Measurements from ENCODE around the gene BACH2.

The BACH2 gene

GRCh38 chr6:90193359-90193758 lies 103.3 kb downstream of the BACH2 start:
- no peak for TF ChIP-seq CTCF (IDR thresholded peaks at IDR 0.05; ENCODE audit: borderline replicate concordance, insufficient read depth, low read depth, low read length)
- no peak overlapping the region for H3K4me3 ChIP-seq (ENCODE audit: low read depth, low read length)

DNA sequence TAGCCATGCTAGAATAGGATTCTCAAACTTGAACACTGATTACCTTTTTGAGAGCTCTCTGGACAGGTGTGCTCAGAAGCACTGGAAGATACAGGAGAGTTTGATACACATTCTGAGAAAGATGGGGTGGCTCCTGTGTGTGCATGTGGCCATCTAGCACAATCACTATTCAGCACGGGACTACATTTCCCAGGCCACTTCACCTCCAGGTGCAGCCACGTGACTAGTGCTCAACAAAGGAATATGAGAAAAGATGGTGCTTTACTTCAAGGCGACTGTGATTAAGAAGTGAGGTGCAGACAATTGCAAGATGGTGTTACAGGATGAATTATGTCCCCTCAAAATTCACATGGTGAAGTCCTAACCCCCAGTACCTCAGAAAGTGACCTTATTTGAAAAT lies 103.8 kb downstream of the BACH2 start:
- no peak overlapping the region for H3K4me3 ChIP-seq (ENCODE audit: low read depth, low read length)
- no peak for TF ChIP-seq CTCF (IDR thresholded peaks at IDR 0.05; ENCODE audit: borderline replicate concordance, insufficient read depth, low read depth, low read length)

DNA sequence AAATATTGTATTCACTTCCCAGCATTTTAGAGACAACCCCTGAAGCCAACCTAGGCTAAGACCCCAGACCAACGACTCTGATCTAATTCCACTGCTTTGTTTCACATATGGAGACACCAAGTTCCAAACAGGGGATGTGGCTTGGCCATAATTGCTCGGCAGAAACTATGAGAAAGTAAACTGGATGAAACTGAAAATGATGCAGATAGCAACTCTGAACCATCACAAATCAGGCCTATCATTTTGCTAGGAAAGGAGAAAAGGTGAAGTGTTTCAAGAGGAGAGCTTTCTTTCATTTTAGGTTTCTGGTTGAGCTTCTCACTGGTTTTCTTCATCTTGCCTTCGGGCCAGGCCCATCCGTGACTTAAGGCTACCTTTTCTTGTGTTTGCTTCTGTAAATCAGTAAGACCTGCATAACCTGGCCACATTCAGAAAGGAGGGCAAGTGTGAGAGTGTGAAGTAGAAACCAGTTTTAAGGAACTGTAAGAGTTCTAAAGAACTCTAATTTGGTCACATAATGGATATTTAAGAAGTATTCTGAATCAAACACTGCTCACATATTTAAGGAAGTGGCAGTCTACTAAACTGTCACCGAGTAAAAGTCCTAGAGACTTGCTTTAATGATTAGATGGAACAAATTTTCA lies 105.8 kb downstream of the BACH2 start:
- no peak for TF ChIP-seq CTCF (IDR thresholded peaks at IDR 0.05; ENCODE audit: borderline replicate concordance, insufficient read depth, low read depth, low read length)
- H3K4me3 ChIP-seq (ENCODE audit: low read depth, low read length): no peak overlapping the region

- no peak for TF ChIP-seq CTCF (IDR thresholded peaks at IDR 0.05; ENCODE audit: borderline replicate concordance, insufficient read depth, low read depth, low read length)
- no peak overlapping the region for H3K4me3 ChIP-seq (ENCODE audit: low read depth, low read length)
Observed at GRCh38 chr6:90190131-90190530, 106.5 kb downstream of the BACH2 start.

DNA sequence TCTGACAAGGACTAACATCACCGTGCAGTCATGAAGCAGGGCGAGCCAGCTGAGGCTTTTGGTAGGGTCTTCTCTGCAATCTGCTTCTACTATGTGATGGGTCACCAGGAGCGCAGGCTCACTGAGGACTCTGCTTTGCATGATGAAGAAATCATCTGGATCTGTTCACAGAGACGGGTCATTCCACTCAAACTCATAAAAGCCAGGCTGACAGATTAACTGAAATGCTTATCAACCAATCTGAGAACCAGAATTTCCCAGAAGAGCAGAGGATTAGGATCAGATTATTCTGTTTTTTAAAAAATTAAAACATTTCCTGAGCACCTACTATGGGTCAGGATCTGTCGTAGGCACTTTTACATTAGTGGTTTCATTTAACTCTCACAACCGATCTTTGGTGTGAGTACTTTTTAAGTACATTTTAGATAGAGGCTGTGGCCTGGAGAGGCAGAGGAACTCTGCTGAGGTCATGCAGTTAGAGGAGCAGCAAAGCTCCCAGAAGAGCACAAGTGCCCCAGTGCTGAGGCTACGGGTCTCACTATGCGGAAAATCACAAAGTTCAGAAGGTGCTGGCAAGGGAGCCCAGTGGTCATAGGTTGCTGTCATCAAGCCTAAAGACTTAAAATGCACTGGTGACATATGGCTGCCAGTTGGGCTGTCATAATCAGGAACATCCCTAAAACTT lies 109.1 kb downstream of the BACH2 start:
- no peak for TF ChIP-seq CTCF (IDR thresholded peaks at IDR 0.05; ENCODE audit: borderline replicate concordance, insufficient read depth, low read depth, low read length)
- no peak overlapping the region for H3K4me3 ChIP-seq (ENCODE audit: low read depth, low read length)

DNA sequence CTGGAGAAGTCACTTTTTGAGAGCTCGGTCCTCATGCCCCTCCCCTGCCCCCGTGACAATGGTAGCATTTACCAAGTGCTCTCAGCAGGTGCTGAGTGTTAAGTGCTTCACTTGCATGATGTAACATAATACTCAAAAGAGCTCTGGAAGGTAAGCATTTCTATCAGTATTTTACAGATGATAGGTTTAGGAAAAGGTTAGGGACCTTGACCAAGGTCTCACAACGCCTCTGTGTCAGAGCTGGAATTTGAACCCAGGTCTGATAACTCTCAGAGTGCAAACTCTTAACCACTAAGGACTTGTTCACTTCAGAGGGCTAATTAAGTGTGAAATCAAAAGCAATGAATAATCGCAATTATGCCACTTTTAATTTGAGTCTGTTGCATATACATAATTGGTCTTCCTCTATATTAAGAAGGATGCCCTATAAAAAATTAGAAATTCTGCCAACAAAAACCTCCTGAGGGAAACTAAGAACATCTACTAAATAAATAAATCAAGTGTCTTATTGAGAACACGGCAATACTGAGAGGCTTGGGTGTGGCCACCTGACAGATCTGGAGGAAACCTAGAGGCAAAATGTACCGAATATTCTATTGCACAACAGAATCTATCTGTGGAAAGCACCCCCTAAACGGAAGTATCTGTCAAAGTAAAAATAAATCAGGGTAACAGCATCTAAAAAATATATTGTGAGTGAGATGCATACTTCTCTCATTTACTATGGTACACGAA lies 109.8 kb downstream of the BACH2 start:
- no peak overlapping the region for H3K4me3 ChIP-seq (ENCODE audit: low read depth, low read length)
- TF ChIP-seq CTCF (IDR thresholded peaks at IDR 0.05; ENCODE audit: borderline replicate concordance, insufficient read depth, low read depth, low read length): no peak

Measured in GM12875 (cell line).